CD14-positive monocyte (primary cell): ENCODE data around the gene CEP162. TPM values are rescaled to one million over a fixed set of nuclear protein-coding genes. Genes with fewer than 3 reads are reported as not detected.
"Not testable (repeated sequence)": the region's sequence is repeated elsewhere in the genome, so short reads cannot be mapped to it uniquely, and the experiment has no call there.

Source experiments
- DNase-seq, 3 donors: peaks; one replicate each; pipeline ENCODE4 v3.0.0-alpha.2; 2011 to 2022
- H2AFZ ChIP-seq: 2 replicates; pipeline ENCODE4 v1.6.0; 2012; ENCODE audit warnings: mild to moderate bottlenecking, low read depth, low read length, inconsistent platforms; ENCODE audit not compliant: insufficient read depth, poor library complexity, severe bottlenecking
- H3K27ac ChIP-seq, 2 donors: 1 replicate in 1 of 2; 2 replicates in 1 of 2; pipeline ENCODE4 v1.5.1; 2012 to 2013; ENCODE audit warnings: low read length in 2 of 2, control low read depth in 1 of 2, inconsistent platforms in 1 of 2, low read depth in 1 of 2, mild to moderate bottlenecking in 1 of 2
- H3K27me3 ChIP-seq, 2 donors: one replicate each; pipeline versions ENCODE4 v1.6.0 to v1.6.1; 2011 to 2013; ENCODE audit warnings: low read length in 2 of 2; ENCODE audit not compliant: control insufficient read depth in 2 of 2, insufficient read depth in 2 of 2
- H3K36me3 ChIP-seq, 2 donors: replicated peaks in 1 of 2; 1 replicate in 1 of 2; 2 replicates in 1 of 2; pipeline versions ENCODE4 v1.5.1 to v1.6.1; 2012 to 2013; ENCODE audit warnings: low read length in 2 of 2, control low read depth in 1 of 2, inconsistent platforms in 1 of 2, mild to moderate bottlenecking in 1 of 2; ENCODE audit not compliant: insufficient read depth in 2 of 2, control insufficient read depth in 1 of 2
- H3K4me1 ChIP-seq, 2 donors: 1 replicate in 1 of 2; 2 replicates in 1 of 2; pipeline versions ENCODE4 v1.5.1 to v1.6.1; 2012 to 2013; ENCODE audit warnings: low read length in 2 of 2, control low read depth in 1 of 2, inconsistent platforms in 1 of 2, mild to moderate bottlenecking in 1 of 2, moderate library complexity in 1 of 2; ENCODE audit not compliant: insufficient read depth in 2 of 2, control insufficient read depth in 1 of 2
- H3K4me2 ChIP-seq: replicated peaks from 2 replicates; pipeline ENCODE3; 2012; ENCODE audit warnings: low read length, moderate library complexity, mild to moderate bottlenecking; ENCODE audit not compliant: poor library complexity, severe bottlenecking; ENCODE audit errors: extremely low read depth
- H3K4me3 ChIP-seq, 3 experiments: fragments of 200-600 bp in 1 of 3; sonication (generic) in 1 of 3; replicated peaks in 1 of 3; 1 replicate in 2 of 3; 2 replicates in 1 of 3; pipeline ENCODE4 v1.5.1; 2011 to 2013; ENCODE audit warnings: low read length in 3 of 3, mild to moderate bottlenecking in 3 of 3, control low read depth in 2 of 3, low read depth in 2 of 3, inconsistent platforms in 1 of 3, moderate library complexity in 1 of 3
- H3K79me2 ChIP-seq: 2 replicates; pipeline ENCODE4 v1.6.0; 2012; ENCODE audit warnings: mild to moderate bottlenecking, control low read depth, inconsistent platforms, low read length, moderate library complexity; ENCODE audit not compliant: insufficient read depth
- H3K9ac ChIP-seq: 2 replicates; pipeline ENCODE4 v1.6.0; 2017; ENCODE audit warnings: low read length, mild to moderate bottlenecking; ENCODE audit not compliant: insufficient read depth, poor library complexity, severe bottlenecking
- H3K9me3 ChIP-seq, 2 donors: replicated peaks in 1 of 2; 1 replicate in 1 of 2; 2 replicates in 1 of 2; pipeline versions ENCODE4 v1.5.1 to v1.6.1; 2012 to 2013; ENCODE audit warnings: low read length in 2 of 2, control low read depth in 1 of 2; ENCODE audit not compliant: control insufficient read depth in 1 of 2, insufficient read depth in 1 of 2
- H4K20me1 ChIP-seq: 2 replicates; pipeline ENCODE4 v1.6.0; 2012; ENCODE audit warnings: mild to moderate bottlenecking, low read length, control low read depth, moderate library complexity; ENCODE audit not compliant: insufficient read depth
- H3K27ac Mint-ChIP-seq, 7 donors: one replicate each; pipeline ENCODE4 v1.8.0; 2020; ENCODE audit warnings: mild to moderate bottlenecking in 7 of 7, mixed read lengths in 7 of 7, moderate library complexity in 6 of 7, inconsistent platforms in 2 of 7
- H3K27me3 Mint-ChIP-seq, 3 donors: one replicate each; pipeline ENCODE4 v1.8.0; 2021 to 2022; ENCODE audit warnings: low read depth in 3 of 3, mild to moderate bottlenecking in 3 of 3, mixed read lengths in 3 of 3, moderate library complexity in 3 of 3, inconsistent platforms in 1 of 3
- H3K36me3 Mint-ChIP-seq, 2 donors: one replicate each; pipeline ENCODE4 v1.8.0; 2020; ENCODE audit warnings: mixed read lengths in 2 of 2, inconsistent platforms in 1 of 2, mild to moderate bottlenecking in 1 of 2
- H3K4me1 Mint-ChIP-seq: one replicate; pipeline ENCODE4 v1.8.0; 2020; ENCODE audit warnings: mild to moderate bottlenecking, mixed read lengths
- H3K4me3 Mint-ChIP-seq, 2 donors: one replicate each; pipeline ENCODE4 v1.8.0; 2020; ENCODE audit warnings: mild to moderate bottlenecking in 2 of 2, mixed read lengths in 2 of 2, moderate library complexity in 1 of 2
- H3K9me3 Mint-ChIP-seq, 7 donors: one replicate each; pipeline ENCODE4 v1.8.0; 2020 to 2022; ENCODE audit warnings: mixed read lengths in 7 of 7, mild to moderate bottlenecking in 6 of 7, moderate library complexity in 6 of 7, inconsistent platforms in 2 of 7
- CTCF ChIP-seq: fragments of 200-600 bp; IDR thresholded peaks from one replicate; pipeline ENCODE4 v1.8.0; 2022; ENCODE audit warnings: antibody characterized with exemption, mild to moderate bottlenecking
- WGBS: methylation state at CpG from one replicate; pipeline ENCODE4 v1.1.5; 2013; ENCODE audit warnings: missing lambda C conversion rate; ENCODE audit not compliant: insufficient coverage; 5-methylcytosine and 5-hydroxymethylcytosine counted together
- intact Hi-C, 2 donors: fragments of 100-400 bp; cut with micrococcal nuclease; formaldehyde crosslinking; loops; one replicate each; pipeline versions ENCODE4 v1.15.0 to v1.15.1; 2023
- polyA plus RNA-seq, 3 donors: library from polyadenylated mRNA; depleted of rRNA in 1 of 3; unstranded in 2 of 3; stranded (reverse) in 1 of 3; fragments of 300-500 nt in 2 of 3; fragments of >200 nt in 1 of 3; fragmentation: Illumina TruSeq in 2 of 3; gene quantifications; 1 replicate in 2 of 3; 2 replicates in 1 of 3; pipeline ENCODE4 v1.2.3, GENCODE V29; 2012 to 2021

Gene CEP162
- polyA plus RNA-seq, 3 donors, result 1.5 to 2.7 (median 1.6) TPM

DNA sequence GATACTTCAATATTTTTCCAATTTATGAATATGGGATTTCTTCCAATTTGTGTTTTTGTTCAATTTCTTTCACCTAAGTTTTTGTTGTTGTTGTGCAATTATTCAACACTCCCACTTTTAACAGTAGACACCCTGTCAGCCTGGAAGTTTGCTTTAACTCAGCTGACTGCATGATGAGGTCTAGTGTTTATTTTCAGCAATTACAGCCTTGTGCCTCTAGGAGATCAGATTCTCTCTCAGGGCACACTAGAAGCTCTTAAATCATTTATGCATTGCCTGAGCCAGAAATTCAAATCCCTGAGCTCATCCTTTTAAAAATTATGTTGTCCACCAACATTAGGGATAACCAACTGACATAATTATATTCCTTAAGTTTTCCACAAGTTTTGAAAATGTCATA, 108.2 kb downstream of the CEP162 start:
- peaks cover 0 to 3% of the 10 kb centered on the region in 2 donors for H3K36me3 ChIP-seq
- no peaks in the 10 kb centered on the region for H4K20me1 ChIP-seq
- H3K36me3 Mint-ChIP-seq, result peaks cover 21 to 22% of the 10 kb centered on the region in 2 donors
- H3K79me2 ChIP-seq, result no peaks in the 10 kb centered on the region
- no peak for DNase-seq
- no peak overlapping the region for H2AFZ ChIP-seq
- no peak overlapping the region for H3K4me3 ChIP-seq
- no peaks in the 10 kb centered on the region for H3K4me1 ChIP-seq
- H3K27ac ChIP-seq, result no peak overlapping the region
- TF ChIP-seq CTCF, result no peak
- intact Hi-C loops, result no loop called here
- H3K4me1 Mint-ChIP-seq, result no peaks in the 10 kb centered on the region
- H3K27ac Mint-ChIP-seq, result no peak overlapping the region
- H3K4me2 ChIP-seq, result no peak overlapping the region
- H3K9me3 ChIP-seq, result peaks cover 0 to 18% of the 10 kb centered on the region in 2 donors
- H3K9me3 Mint-ChIP-seq, result peaks cover 12 to 25% (median 15%) of the 10 kb centered on the region in 7 donors
- peaks cover 0 to 3% (median 0%) of the 10 kb centered on the region in 3 donors for H3K27me3 Mint-ChIP-seq
- H3K9ac ChIP-seq, result no peak overlapping the region
- no peaks in the 10 kb centered on the region for H3K27me3 ChIP-seq
- H3K4me3 Mint-ChIP-seq, result no peak overlapping the region

DNA sequence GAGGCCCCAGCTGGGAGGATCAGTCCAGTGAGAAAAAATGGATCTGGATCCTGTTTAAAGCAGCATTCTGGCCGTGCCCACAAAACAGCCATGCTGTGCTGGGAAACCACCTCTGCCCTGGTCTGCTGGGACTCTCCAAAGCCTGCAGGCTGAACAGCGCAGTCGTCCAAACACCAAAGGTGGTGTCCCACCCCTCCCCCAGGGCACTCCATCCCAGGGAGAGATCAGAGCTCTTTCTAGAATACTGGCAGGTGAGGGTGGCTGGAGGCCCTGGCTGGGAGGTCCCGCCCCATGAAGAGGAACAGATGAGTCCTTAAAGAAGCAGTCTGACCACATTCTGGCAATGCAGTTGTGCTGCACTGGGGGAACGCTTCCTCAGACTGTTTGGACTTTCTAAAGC, 109.3 kb downstream of the CEP162 start:
- Histone ChIP-seq H3K36me3 (no peaks in the 10 kb centered on the region), H4K20me1 (no peaks in the 10 kb centered on the region), H3K4me3 (no peak overlapping the region), H2AFZ (no peak overlapping the region), H3K9me3 (peaks cover 0 to 18% of the 10 kb centered on the region in 2 donors), H3K27me3 (no peaks in the 10 kb centered on the region), H3K4me2 (no peak overlapping the region), H3K79me2 (no peaks in the 10 kb centered on the region), H3K27ac (no peak overlapping the region), H3K9ac (no peak overlapping the region), H3K4me1 (no peaks in the 10 kb centered on the region)
- peaks cover 11% of the 10 kb centered on the region in 2 donors for H3K36me3 Mint-ChIP-seq
- no peak overlapping the region for H3K27ac Mint-ChIP-seq
- no peaks in the 10 kb centered on the region for H3K4me1 Mint-ChIP-seq
- H3K27me3 Mint-ChIP-seq, result peaks cover 0 to 3% (median 0%) of the 10 kb centered on the region in 3 donors
- TF ChIP-seq CTCF, result no peak
- WGBS, result 87% methylated on average over 3 of the region's 5 CpGs
- H3K9me3 Mint-ChIP-seq, result peaks cover 11 to 26% (median 15%) of the 10 kb centered on the region in 7 donors
- no peak overlapping the region for H3K4me3 Mint-ChIP-seq
- intact Hi-C loops, result no loop called here
- no peak for DNase-seq

DNA sequence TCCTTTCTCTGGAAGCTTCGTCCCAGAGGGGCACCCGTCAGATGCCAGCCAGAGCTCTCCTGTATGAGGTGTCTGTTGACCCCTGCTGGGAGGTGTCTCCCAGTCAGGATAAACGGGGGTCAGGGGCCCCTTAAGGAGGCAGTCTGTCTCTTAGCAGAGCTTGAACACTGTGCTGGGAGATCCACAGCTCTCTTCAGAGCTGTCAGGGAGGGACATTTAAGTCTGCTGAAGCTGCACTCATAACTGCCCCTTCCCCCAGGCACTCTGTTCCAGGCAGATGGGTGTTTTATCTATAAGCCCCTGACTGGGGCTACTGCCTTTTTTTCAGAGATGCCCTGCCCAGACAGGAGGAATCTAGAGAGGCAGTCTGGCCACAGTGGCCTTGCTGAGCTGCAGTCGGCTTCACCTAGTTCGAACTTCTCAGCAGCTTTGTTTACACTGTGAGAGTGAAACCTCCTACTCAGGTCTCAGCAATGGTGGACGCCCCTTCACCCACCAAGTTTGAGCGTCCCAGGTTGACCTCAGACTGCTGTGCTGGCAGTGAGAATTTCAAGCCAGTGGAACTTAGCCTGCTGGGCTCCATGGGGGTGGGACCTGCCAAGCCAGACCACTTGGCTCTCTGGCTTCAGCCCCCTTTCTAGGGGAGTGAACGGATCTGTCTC, 112.4 kb downstream of the CEP162 start:
- H3K9ac ChIP-seq, H3K4me1 Mint-ChIP-seq, DNase-seq, intact Hi-C loops, H3K27ac ChIP-seq, H3K79me2 ChIP-seq, H3K36me3 Mint-ChIP-seq, H3K4me3 ChIP-seq, H3K36me3 ChIP-seq, H4K20me1 ChIP-seq, H3K27me3 Mint-ChIP-seq, H3K4me1 ChIP-seq, H3K4me3 Mint-ChIP-seq, H3K4me2 ChIP-seq, H3K27ac Mint-ChIP-seq, H2AFZ ChIP-seq, H3K27me3 ChIP-seq: not testable (repeated sequence)
- peaks cover 13 to 30% (median 20%) of the 10 kb centered on the region in 7 donors for H3K9me3 Mint-ChIP-seq
- 89% methylated on average over 6 of the region's 8 CpGs for WGBS
- H3K9me3 ChIP-seq, result peaks cover 0 to 18% of the 10 kb centered on the region in 2 donors
